HepG2 (cell line): ENCODE results near the gene USP35. TPM values are rescaled to one million over a fixed set of nuclear protein-coding genes. Genes with fewer than 3 reads are reported as not detected.

Experiments used
- ATAC-seq: fragments of 200-7000 bp; cut with Tn5 transposase; 3 replicates; pipeline ENCODE4 v1.9.1; 2020; ENCODE audit warnings: mild to moderate bottlenecking, moderate library complexity
- BruUV-seq: library from RNA; stranded (reverse); fragments of 400-500 nt; replicated peaks from 2 replicates; lab custom pipeline; 2021; lab: Mats Ljungman, UMichigan
- CTCF ChIA-PET: fragments of 300-600 bp; formaldehyde crosslinking; extraction: SDS; loops from one replicate; lab custom pipeline; 2021; ENCODE audit warnings: low total read pairs, inconsistent platforms, low intra/inter-chr PET ratio; lab: Yijun Ruan, JAX
- POLR2A ChIA-PET: fragments of 350-600 bp; sonication (Branson Sonifier 250); formaldehyde crosslinking; loops from one replicate; lab custom pipeline; 2020; ENCODE audit warnings: antibody characterized with exemption, inconsistent platforms; lab: Yijun Ruan, JAX
- DNase-seq: peaks from one replicate; pipeline ENCODE4 v3.0.0-alpha.2; 2015; ENCODE audit warnings: low spot score
- FAIRE-seq: peaks from 3 replicates; lab custom pipeline; 2011; peaks lifted over from hg19 to GRCh38; lab: Jason Lieb, UNC
- H2AFZ ChIP-seq: one replicate; pipeline ENCODE4 v1.6.1; 2011; ENCODE audit warnings: low read length, inconsistent platforms
- H3K27ac ChIP-seq: fragments of 300-600 bp; 3 replicates; pipeline ENCODE4 v1.8.0; 2011; ENCODE audit warnings: mixed run types, mild to moderate bottlenecking, mixed read lengths, low read length, inconsistent platforms; ENCODE audit not compliant: insufficient read depth; ENCODE audit errors: extremely low read length
- H3K27me3 ChIP-seq, 2 experiments: fragments of 200-600 bp in 1 of 2; 2 replicates in 1 of 2; 3 replicates in 1 of 2; pipeline versions ENCODE4 v1.6.0 to v1.8.0; 2011; ENCODE audit warnings: low read length in 2 of 2, mild to moderate bottlenecking in 2 of 2, moderate library complexity in 2 of 2, inconsistent platforms in 1 of 2; ENCODE audit not compliant: insufficient read depth in 2 of 2, control insufficient read depth in 1 of 2
- H3K36me3 ChIP-seq, 2 experiments: fragments of 200-600 bp in 1 of 2; replicated peaks in 1 of 2; 2 replicates in 1 of 2; 3 replicates in 1 of 2; pipeline versions ENCODE4 v1.5.1 to v1.8.0; 2011; ENCODE audit warnings: low read length in 2 of 2, inconsistent platforms in 1 of 2; ENCODE audit not compliant: insufficient read depth in 2 of 2, control insufficient read depth in 1 of 2
- H3K4me1 ChIP-seq: 2 replicates; pipeline ENCODE4 v1.5.1; 2012; ENCODE audit warnings: low read length, inconsistent platforms; ENCODE audit not compliant: insufficient read depth
- H3K4me2 ChIP-seq: 2 replicates; pipeline ENCODE4 v1.6.0; 2011; ENCODE audit warnings: low read depth, low read length, inconsistent platforms
- H3K4me3 ChIP-seq, 3 experiments: fragments of 200-600 bp in 1 of 3; sonication (generic), shearing (Covaris generic) in 1 of 3; replicated peaks in 1 of 3; 2 replicates each; pipeline ENCODE4 v1.5.1; 2011 to 2016; ENCODE audit warnings: low read length in 3 of 3, inconsistent platforms in 2 of 3, low read depth in 2 of 3, mild to moderate bottlenecking in 2 of 3, control low read depth in 1 of 3, mixed read lengths in 1 of 3; ENCODE audit not compliant: insufficient read depth in 1 of 3
- H3K79me2 ChIP-seq: one replicate; pipeline ENCODE4 v1.6.1; 2011; ENCODE audit warnings: low read length, inconsistent platforms; ENCODE audit not compliant: insufficient read depth
- H3K9ac ChIP-seq: 2 replicates; pipeline ENCODE4 v1.6.0; 2011; ENCODE audit warnings: mild to moderate bottlenecking, low read depth, low read length, inconsistent platforms; ENCODE audit not compliant: insufficient read depth
- H3K9me3 ChIP-seq: 2 replicates; pipeline ENCODE4 v1.5.1; 2012; ENCODE audit warnings: mild to moderate bottlenecking, low read length
- H4K20me1 ChIP-seq: 2 replicates; pipeline ENCODE4 v1.6.0; 2011; ENCODE audit warnings: inconsistent platforms, mild to moderate bottlenecking, low read length, moderate library complexity; ENCODE audit not compliant: insufficient read depth
- FOSL1 ChIP-seq: sonication (generic); formaldehyde crosslinking; IDR thresholded peaks from 2 replicates; pipeline ENCODE4 v1.9.0; 2021; ENCODE audit warnings: missing genetic modification reagents, borderline replicate concordance
- MBNL3 ChIP-seq: fragments of 250-450 bp; sonication (Bioruptor Pico); conservative IDR thresholded peaks from 2 replicates; pipeline ENCODE4 v1.8.0; 2022; ENCODE audit warnings: mild to moderate bottlenecking, inconsistent platforms
- NR2F6 ChIP-seq, 2 experiments: IDR thresholded peaks; 2 replicates each; pipeline ENCODE4 v1.6.1; 2016; ENCODE audit warnings: antibody characterized with exemption in 1 of 2, mild to moderate bottlenecking in 1 of 2
- PAX8 ChIP-seq: sonication (generic); formaldehyde crosslinking; IDR thresholded peaks from 2 replicates; pipeline ENCODE4 v1.8.0; 2022; ENCODE audit warnings: mild to moderate bottlenecking, missing genetic modification reagents, borderline replicate concordance
- RFX5 ChIP-seq: IDR thresholded peaks from 2 replicates; pipeline ENCODE4 v1.6.1; 2011; ENCODE audit warnings: low read depth, low read length, improper control_type of control experiment
- SAP130 ChIP-seq: IDR thresholded peaks from 2 replicates; pipeline ENCODE4 v1.6.1; 2016; ENCODE audit warnings: low read depth
- SETDB1 ChIP-seq: sonication (generic); formaldehyde crosslinking; IDR thresholded peaks from 2 replicates; pipeline ENCODE4 v1.5.1; 2020; ENCODE audit warnings: missing genetic modification reagents, mild to moderate bottlenecking, borderline replicate concordance
- XRCC5 ChIP-seq: fragments of 200-400 bp; formaldehyde crosslinking; optimal IDR thresholded peaks from 2 replicates; pipeline ENCODE3; 2017; ENCODE audit warnings: mild to moderate bottlenecking, low read length
- ZBTB10 ChIP-seq: sonication (generic); formaldehyde crosslinking; IDR thresholded peaks from 2 replicates; pipeline ENCODE4 v1.4.0; 2020; ENCODE audit warnings: missing genetic modification reagents, borderline replicate concordance
- ZBTB7A ChIP-seq: sonication (generic); formaldehyde crosslinking; IDR thresholded peaks from 2 replicates; pipeline ENCODE4 v1.8.0; 2022; ENCODE audit warnings: mild to moderate bottlenecking, missing genetic modification reagents
- ZMYM2 ChIP-seq: sonication (generic); formaldehyde crosslinking; IDR thresholded peaks from 2 replicates; pipeline ENCODE4 v1.8.0; 2022; ENCODE audit warnings: mild to moderate bottlenecking, missing genetic modification reagents
- ZNF121 ChIP-seq: sonication (generic); formaldehyde crosslinking; IDR thresholded peaks from 2 replicates; pipeline ENCODE4 v1.5.0; 2020; ENCODE audit warnings: mild to moderate bottlenecking, missing genetic modification reagents
- ZNF138 ChIP-seq: sonication (generic); formaldehyde crosslinking; IDR thresholded peaks from 2 replicates; pipeline ENCODE4 v1.5.0; 2020; ENCODE audit warnings: mild to moderate bottlenecking, low read depth, missing genetic modification reagents
- ZNF468 ChIP-seq: sonication (generic); formaldehyde crosslinking; IDR thresholded peaks from 2 replicates; pipeline ENCODE4 v1.8.0; 2022; ENCODE audit warnings: mild to moderate bottlenecking, moderate library complexity, missing genetic modification reagents
- ZNF567 ChIP-seq: sonication (generic); formaldehyde crosslinking; IDR thresholded peaks from 2 replicates; pipeline ENCODE4 v1.8.1; 2023; ENCODE audit warnings: mild to moderate bottlenecking, missing genetic modification reagents, borderline replicate concordance
- ZNF577 ChIP-seq: sonication (generic); formaldehyde crosslinking; IDR thresholded peaks from 2 replicates; pipeline ENCODE4 v1.4.0; 2020; ENCODE audit warnings: mild to moderate bottlenecking, low read depth, missing genetic modification reagents, borderline replicate concordance
- ZNF775 ChIP-seq: sonication (generic); formaldehyde crosslinking; IDR thresholded peaks from 2 replicates; pipeline ENCODE4 v1.4.0; 2020; ENCODE audit warnings: missing genetic modification reagents, mild to moderate bottlenecking, moderate library complexity, borderline replicate concordance
- WGBS: methylation state at CpG from one replicate; pipeline ENCODE4 v1.1.6; 2017; ENCODE audit warnings: low lambda C conversion rate; 5-methylcytosine and 5-hydroxymethylcytosine counted together
- in situ Hi-C: cut with HindIII; loops from 2 replicates; pipeline ENCODE4 v1.10.0; 2017; ENCODE audit warnings: low pct_unique_long_range_greater_than_20kb; ENCODE audit not compliant: extremely low pct_ligation_motif_present
- intact Hi-C: fragments of 100-400 bp; cut with micrococcal nuclease; formaldehyde crosslinking; loops from one replicate; pipeline ENCODE4 v1.10.0; 2022; ENCODE audit not compliant: unreplicated experiment
- polyA plus RNA-seq, 8 experiments: library from polyadenylated mRNA; depleted of rRNA in 3 of 8; stranded (reverse) in 7 of 8; unstranded in 1 of 8; fragments of >200 nt; fragmentation: Illumina TruSeq in 4 of 8; extraction: Trizol in 4 of 8; gene quantifications; 2 replicates each; pipeline versions ENCODE4 v1.2.1 to v1.2.3, GENCODE V29; 2011 to 2016; ENCODE audit warnings: low read depth in 4 of 8, missing spikeins in 1 of 8, mixed read lengths in 1 of 8; ENCODE audit not compliant: insufficient read depth in 1 of 8
- total RNA-seq, 5 experiments: library from RNA; depleted of rRNA; stranded (reverse); fragments of >200 nt; fragmentation: Illumina TruSeq; extraction: Trizol; gene quantifications; 2 replicates each; pipeline ENCODE4 v1.2.3, GENCODE V29; 2016; ENCODE audit warnings: low read depth in 1 of 5
- TF ChIP-seq, protein P1 (sequence below): IDR thresholded peaks from 2 replicates; pipeline ENCODE4 v1.6.1; 2016; ENCODE audit warnings: low read depth, missing genetic modification reagents, missing compliant biosample characterization

The USP35 gene
- total and polyA plus RNA-seq, 2 of the 13 experiments (the other 11 are each of a cell fraction or from before 2014, with no cell fraction given), result 4.6 to 7.7 TPM

- H4K20me1 ChIP-seq, result no peaks in the 10 kb centered on the region
- in situ Hi-C loops, result no loop called here
- no peak for FAIRE-seq
- H3K36me3 ChIP-seq, result no peaks in the 10 kb centered on the region; a peak in 1 of 5 replicates
- no peaks in the 10 kb centered on the region for H3K79me2 ChIP-seq
- H3K27me3 ChIP-seq, result no peaks in the 10 kb centered on the region
- no peaks in the 10 kb centered on the region for H3K9me3 ChIP-seq
- no TSS peak for BruUV-seq
- WGBS, result 91% methylated on average over 4 of the region's 4 CpGs
- no peak overlapping the region for H3K9ac ChIP-seq
- H2AFZ ChIP-seq, result no peak overlapping the region
- peaks cover 31% of the 10 kb centered on the region for H3K4me1 ChIP-seq
- ChIA-PET POLR2A (interaction anchor here (0.7 to 1.9 kb wide), 3 partner anchors 10 to 38 kb away, joined by 3 to 9 read pairs (median 3); partner anchors contain the start of genes ALG8, KCTD21 and USP35), CTCF (no interaction called here)
- ATAC-seq, result peak; percentile 41
- H3K4me2 ChIP-seq, result 0 out of 2 replicates have a peak overlapping the region, but pooled peaks have one; percentile 24
- peak overlapping the region; percentile 45 for H3K27ac ChIP-seq
- H3K4me3 ChIP-seq, result no peak overlapping the region
- no peak for DNase-seq
- intact Hi-C loops, result no loop called here
- TF ChIP-seq NR2F6 (IDR thresholded peaks at IDR 0.05) (0 out of 2 replicates have a peak, but pooled peaks have one; percentile 7), NR2F6 (CRISPR knock-in tag; IDR thresholded peaks at IDR 0.05) (no peak), ZNF138 (no peak), ZNF567 (no peak), FOSL1 (CRISPR knock-in tag) (no peak), ZNF468 (no peak), PAX8 (CRISPR knock-in tag) (no peak), ZBTB10 (no peak), ZBTB7A (no peak), ZNF775 (CRISPR knock-in tag) (no peak), ZMYM2 (CRISPR knock-in tag) (no peak), ZNF577 (no peak), SAP130 (0 out of 2 replicates have a peak, but pooled peaks have one; percentile 5), RFX5 (no peak), XRCC5 (no peak), SETDB1 (CRISPR knock-in tag) (no peak), MBNL3 (no peak), ZNF121 (CRISPR knock-in tag) (peak; percentile 66)
- TF ChIP-seq, protein P1, sequence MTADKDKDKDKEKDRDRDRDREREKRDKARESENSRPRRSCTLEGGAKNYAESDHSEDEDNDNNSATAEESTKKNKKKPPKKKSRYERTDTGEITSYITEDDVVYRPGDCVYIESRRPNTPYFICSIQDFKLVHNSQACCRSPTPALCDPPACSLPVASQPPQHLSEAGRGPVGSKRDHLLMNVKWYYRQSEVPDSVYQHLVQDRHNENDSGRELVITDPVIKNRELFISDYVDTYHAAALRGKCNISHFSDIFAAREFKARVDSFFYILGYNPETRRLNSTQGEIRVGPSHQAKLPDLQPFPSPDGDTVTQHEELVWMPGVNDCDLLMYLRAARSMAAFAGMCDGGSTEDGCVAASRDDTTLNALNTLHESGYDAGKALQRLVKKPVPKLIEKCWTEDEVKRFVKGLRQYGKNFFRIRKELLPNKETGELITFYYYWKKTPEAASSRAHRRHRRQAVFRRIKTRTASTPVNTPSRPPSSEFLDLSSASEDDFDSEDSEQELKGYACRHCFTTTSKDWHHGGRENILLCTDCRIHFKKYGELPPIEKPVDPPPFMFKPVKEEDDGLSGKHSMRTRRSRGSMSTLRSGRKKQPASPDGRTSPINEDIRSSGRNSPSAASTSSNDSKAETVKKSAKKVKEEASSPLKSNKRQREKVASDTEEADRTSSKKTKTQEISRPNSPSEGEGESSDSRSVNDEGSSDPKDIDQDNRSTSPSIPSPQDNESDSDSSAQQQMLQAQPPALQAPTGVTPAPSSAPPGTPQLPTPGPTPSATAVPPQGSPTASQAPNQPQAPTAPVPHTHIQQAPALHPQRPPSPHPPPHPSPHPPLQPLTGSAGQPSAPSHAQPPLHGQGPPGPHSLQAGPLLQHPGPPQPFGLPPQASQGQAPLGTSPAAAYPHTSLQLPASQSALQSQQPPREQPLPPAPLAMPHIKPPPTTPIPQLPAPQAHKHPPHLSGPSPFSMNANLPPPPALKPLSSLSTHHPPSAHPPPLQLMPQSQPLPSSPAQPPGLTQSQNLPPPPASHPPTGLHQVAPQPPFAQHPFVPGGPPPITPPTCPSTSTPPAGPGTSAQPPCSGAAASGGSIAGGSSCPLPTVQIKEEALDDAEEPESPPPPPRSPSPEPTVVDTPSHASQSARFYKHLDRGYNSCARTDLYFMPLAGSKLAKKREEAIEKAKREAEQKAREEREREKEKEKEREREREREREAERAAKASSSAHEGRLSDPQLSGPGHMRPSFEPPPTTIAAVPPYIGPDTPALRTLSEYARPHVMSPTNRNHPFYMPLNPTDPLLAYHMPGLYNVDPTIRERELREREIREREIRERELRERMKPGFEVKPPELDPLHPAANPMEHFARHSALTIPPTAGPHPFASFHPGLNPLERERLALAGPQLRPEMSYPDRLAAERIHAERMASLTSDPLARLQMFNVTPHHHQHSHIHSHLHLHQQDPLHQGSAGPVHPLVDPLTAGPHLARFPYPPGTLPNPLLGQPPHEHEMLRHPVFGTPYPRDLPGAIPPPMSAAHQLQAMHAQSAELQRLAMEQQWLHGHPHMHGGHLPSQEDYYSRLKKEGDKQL (CRISPR knock-in tag), result no peak
Measured at GRCh38 chr11:78150346-78150745, 38.4 kb upstream of the USP35 start.
